Endodermal cell (in vitro differentiated cells): ENCODE data around the gene KCNN2. TPM values are rescaled to one million over a fixed set of nuclear protein-coding genes. Genes with fewer than 3 reads are reported as not detected.

Experiments used
- DNase-seq: peaks from one replicate; pipeline ENCODE4 v3.0.0-alpha.2; 2017
- H3K27ac ChIP-seq: 2 replicates; pipeline ENCODE4 v1.5.1; 2013; ENCODE audit warnings: mild to moderate bottlenecking, low read depth, low read length, moderate library complexity
- H3K27me3 ChIP-seq: 2 replicates; pipeline ENCODE4 v1.6.1; 2013; ENCODE audit warnings: mild to moderate bottlenecking, low read length, moderate library complexity; ENCODE audit not compliant: insufficient read depth, control insufficient read depth, poor library complexity, severe bottlenecking
- H3K36me3 ChIP-seq: 2 replicates; pipeline ENCODE4 v1.7.0; 2013; ENCODE audit warnings: mild to moderate bottlenecking, low read length, moderate library complexity; ENCODE audit not compliant: control insufficient read depth, insufficient read depth
- H3K4me1 ChIP-seq: one replicate; pipeline ENCODE4 v1.7.0; 2013; ENCODE audit warnings: low read length; ENCODE audit not compliant: control insufficient read depth, insufficient read depth
- H3K4me3 ChIP-seq: 2 replicates; pipeline ENCODE4 v1.5.1; 2013; ENCODE audit warnings: mild to moderate bottlenecking, low read length, moderate library complexity
- H3K9ac ChIP-seq: 2 replicates; pipeline ENCODE4 v1.6.1; 2013; ENCODE audit warnings: mild to moderate bottlenecking, low read length, moderate library complexity; ENCODE audit not compliant: poor library complexity, severe bottlenecking; ENCODE audit errors: extremely low read depth
- H3K9me3 ChIP-seq: 2 replicates; pipeline ENCODE4 v1.6.1; 2013; ENCODE audit warnings: mild to moderate bottlenecking, low read length, moderate library complexity; ENCODE audit not compliant: control insufficient read depth
- H3K27ac Mint-ChIP-seq: 2 replicates; pipeline ENCODE4 v1.8.0; 2020; ENCODE audit warnings: mixed read lengths
- H3K27me3 Mint-ChIP-seq: 2 replicates; pipeline ENCODE4 v1.8.0; 2021; ENCODE audit warnings: mild to moderate bottlenecking, mixed read lengths; ENCODE audit not compliant: insufficient read depth
- H3K36me3 Mint-ChIP-seq: 2 replicates; pipeline ENCODE4 v1.8.0; 2020; ENCODE audit warnings: low read depth, mixed read lengths
- H3K4me1 Mint-ChIP-seq: 2 replicates; pipeline ENCODE4 v1.8.0; 2020; ENCODE audit warnings: mixed read lengths
- H3K4me3 Mint-ChIP-seq: 2 replicates; pipeline ENCODE4 v1.8.0; 2020; ENCODE audit warnings: mild to moderate bottlenecking, moderate library complexity, mixed read lengths
- H3K9me3 Mint-ChIP-seq: 2 replicates; pipeline ENCODE4 v1.8.0; 2020; ENCODE audit warnings: mild to moderate bottlenecking, mixed read lengths
- CTCF ChIP-seq: fragments of 200-600 bp; sonication (generic); conservative IDR thresholded peaks from 2 replicates; pipeline ENCODE4 v1.5.0; 2021; ENCODE audit warnings: antibody characterized with exemption, mild to moderate bottlenecking
- WGBS, 2 experiments: methylation state at CpG; one replicate each; pipeline versions ENCODE4 v1.1.5 to v1.1.7; 2013; ENCODE audit warnings: missing lambda C conversion rate in 2 of 2, mixed read lengths in 1 of 2; ENCODE audit not compliant: insufficient coverage in 1 of 2, insufficient read length in 1 of 2; 5-methylcytosine and 5-hydroxymethylcytosine counted together
- total RNA-seq, 2 donors: library from RNA; stranded (reverse); fragmentation: NEBNext Ultra II Directional in 1 of 2; extraction: Animal tissue kit (Norgen Biotek cat#: 25700) in 1 of 2; gene quantifications; 2 replicates in 1 of 2; 3 replicates in 1 of 2; pipeline ENCODE4 v1.2.1, GENCODE V29; 2021

KCNN2 gene
- total RNA-seq, 2 donors from 2014 or later = 3.0 to 4.7 TPM

GRCh38 chr5:114332493-114332892 is 29.4 kb upstream of the KCNN2 start:
- Mint-ChIP-seq H3K27me3 (no peaks in the 10 kb centered on the region), H3K9me3 (no peaks in the 10 kb centered on the region)

GRCh38 chr5:114332925-114333324 is 28.9 kb upstream of the KCNN2 start:
- Histone ChIP-seq H3K27ac (no peak overlapping the region), H3K9me3 (no peaks in the 10 kb centered on the region), H3K4me1 (no peaks in the 10 kb centered on the region), H3K9ac (no peak overlapping the region), H3K27me3 (no peaks in the 10 kb centered on the region), H3K4me3 (no peak overlapping the region), H3K36me3 (no peaks in the 10 kb centered on the region)
- H3K27me3 Mint-ChIP-seq = no peaks in the 10 kb centered on the region
- no peaks in the 10 kb centered on the region for H3K9me3 Mint-ChIP-seq
- TF ChIP-seq CTCF = no peak
- no peak overlapping the region for H3K4me3 Mint-ChIP-seq
- no peaks in the 10 kb centered on the region for H3K36me3 Mint-ChIP-seq
- WGBS, 2 experiments = 91 to 100% methylated on average over 4 to 5 of the region's 5 CpGs
- no peak overlapping the region for H3K27ac Mint-ChIP-seq
- no peaks in the 10 kb centered on the region for H3K4me1 Mint-ChIP-seq
- DNase-seq = no peak

More at GRCh38 chr5:114332493-114332892, 29.4 kb upstream of the KCNN2 start:
- Mint-ChIP-seq H3K4me1 (no peaks in the 10 kb centered on the region), H3K4me3 (no peak overlapping the region), H3K27ac (no peak overlapping the region), H3K36me3 (no peaks in the 10 kb centered on the region)
- no peak overlapping the region for H3K9ac ChIP-seq
- H3K27me3 ChIP-seq = no peaks in the 10 kb centered on the region
- H3K4me1 ChIP-seq = no peaks in the 10 kb centered on the region
- H3K9me3 ChIP-seq = no peaks in the 10 kb centered on the region
- no peak overlapping the region for H3K4me3 ChIP-seq
- no peak for TF ChIP-seq CTCF
- H3K27ac ChIP-seq = no peak overlapping the region
- no peak for DNase-seq
- no peaks in the 10 kb centered on the region for H3K36me3 ChIP-seq

GRCh38 chr5:114335391-114335790 is 26.5 kb upstream of the KCNN2 start:
- Mint-ChIP-seq H3K4me3 (no peak overlapping the region), H3K4me1 (no peaks in the 10 kb centered on the region), H3K36me3 (no peaks in the 10 kb centered on the region), H3K9me3 (no peaks in the 10 kb centered on the region), H3K27me3 (no peaks in the 10 kb centered on the region), H3K27ac (no peak overlapping the region)
- 94% methylated on average over 1 of the region's 1 CpG; no CpG with 5 or more reads in 1 of the 2 experiments for WGBS, 2 experiments
- H3K9me3 ChIP-seq = no peaks in the 10 kb centered on the region
- no peaks in the 10 kb centered on the region for H3K4me1 ChIP-seq
- no peak for DNase-seq
- no peaks in the 10 kb centered on the region for H3K36me3 ChIP-seq
- H3K27ac ChIP-seq = no peak overlapping the region
- H3K27me3 ChIP-seq = no peaks in the 10 kb centered on the region
- TF ChIP-seq CTCF = no peak
- H3K4me3 ChIP-seq = no peak overlapping the region
- no peak overlapping the region for H3K9ac ChIP-seq
